H1 (cell line): ENCODE measurements around the gene ITPR3. TPM values are rescaled to one million over a fixed set of nuclear protein-coding genes. Genes with fewer than 3 reads are reported as not detected.

ENCODE experiments used
- CTCF ChIA-PET: fragments of 300-600 bp; sonication (Branson Sonifier 250); formaldehyde crosslinking; loops from one replicate; lab custom pipeline; 2021; ENCODE audit not compliant: partially characterized antibody; lab: Charles Lee
- POLR2A ChIA-PET: fragments of 300-600 bp; sonication (Branson Sonifier 250); formaldehyde crosslinking; loops from one replicate; lab custom pipeline; 2021; ENCODE audit warnings: inconsistent platforms; ENCODE audit not compliant: partially characterized antibody; lab: Charles Lee
- DNase-seq, 2 experiments: peaks; one replicate each; pipeline versions ENCODE4 v3.0.0 to v3.0.0-alpha.2; 2010 to 2022; ENCODE audit warnings: low spot score in 2 of 2, low read depth in 1 of 2, mixed read lengths in 1 of 2
- FAIRE-seq: peaks from 2 replicates; lab custom pipeline; 2011; peaks lifted over from hg19 to GRCh38; lab: Jason Lieb, UNC
- H2AFZ ChIP-seq: 2 replicates; pipeline ENCODE4 v1.8.1; 2012; ENCODE audit warnings: low read length, inconsistent platforms
- H2AK5ac ChIP-seq: 2 replicates; pipeline ENCODE4 v1.6.1; 2013; ENCODE audit warnings: low read depth, low read length
- H2BK120ac ChIP-seq: replicated peaks from 2 replicates; pipeline ENCODE3; 2013; ENCODE audit warnings: low read depth, low read length, inconsistent platforms
- H2BK12ac ChIP-seq: 2 replicates; pipeline ENCODE4 v1.6.1; 2013; ENCODE audit warnings: low read depth, low read length
- H2BK15ac ChIP-seq: 2 replicates; pipeline ENCODE4 v1.6.1; 2013; ENCODE audit warnings: low read length
- H2BK20ac ChIP-seq: 2 replicates; pipeline ENCODE4 v1.6.1; 2013; ENCODE audit warnings: low read length
- H2BK5ac ChIP-seq: 2 replicates; pipeline ENCODE4 v1.6.1; 2013; ENCODE audit warnings: low read depth, low read length
- H3K14ac ChIP-seq: 2 replicates; pipeline ENCODE4 v1.6.1; 2013; ENCODE audit warnings: inconsistent platforms; ENCODE audit not compliant: insufficient read length
- H3K18ac ChIP-seq: 2 replicates; pipeline ENCODE4 v1.6.1; 2013; ENCODE audit warnings: low read length; ENCODE audit errors: extremely low read depth
- H3K23ac ChIP-seq: 2 replicates; pipeline ENCODE4 v1.6.1; 2013; ENCODE audit warnings: inconsistent platforms; ENCODE audit not compliant: insufficient read length
- H3K23me2 ChIP-seq: 2 replicates; pipeline ENCODE4 v1.6.1; 2013; ENCODE audit warnings: low read depth, low read length
- H3K27ac ChIP-seq: 2 replicates; pipeline ENCODE4 v1.6.1; 2011; ENCODE audit warnings: low read depth, low read length, inconsistent platforms
- H3K27me3 ChIP-seq, 4 experiments: replicated peaks in 1 of 4; 1 replicate in 1 of 4; 2 replicates in 3 of 4; pipeline versions ENCODE4 v1.6.1 to v1.8.1; 2011 to 2013; ENCODE audit warnings: low read length in 3 of 4, mild to moderate bottlenecking in 3 of 4, inconsistent platforms in 2 of 4, mixed read lengths in 2 of 4, moderate library complexity in 1 of 4; ENCODE audit not compliant: control insufficient read depth in 3 of 4, insufficient read depth in 3 of 4; ENCODE audit errors: extremely low read depth in 1 of 4
- H3K36me3 ChIP-seq, 4 experiments: 2 replicates each; pipeline versions ENCODE4 v1.6.1 to v1.8.1; 2011 to 2013; ENCODE audit warnings: mild to moderate bottlenecking in 4 of 4, low read length in 3 of 4, moderate library complexity in 2 of 4, control low read depth in 1 of 4, inconsistent platforms in 1 of 4; ENCODE audit not compliant: insufficient read depth in 4 of 4, control insufficient read depth in 2 of 4
- H3K4ac ChIP-seq: replicated peaks from 2 replicates; pipeline ENCODE3; 2013; ENCODE audit warnings: low read length, low read depth, mixed read lengths, inconsistent platforms; ENCODE audit not compliant: insufficient read length
- H3K4me1 ChIP-seq, 4 experiments: replicated peaks in 1 of 4; 1 replicate in 1 of 4; 2 replicates in 3 of 4; pipeline versions ENCODE4 v1.6.1 to v1.8.1; 2011 to 2013; ENCODE audit warnings: low read length in 3 of 4, inconsistent platforms in 2 of 4, mixed read lengths in 1 of 4; ENCODE audit not compliant: insufficient read depth in 4 of 4, control insufficient read depth in 3 of 4
- H3K4me2 ChIP-seq, 2 experiments: 2 replicates each; pipeline versions ENCODE4 v1.6.1 to v1.8.1; 2011 to 2013; ENCODE audit warnings: low read depth in 2 of 2, low read length in 2 of 2, control low read depth in 1 of 2, inconsistent platforms in 1 of 2, mild to moderate bottlenecking in 1 of 2; ENCODE audit not compliant: insufficient read depth in 1 of 2
- H3K4me3 ChIP-seq, 4 experiments: fragments of 200-600, 300-600 bp in 1 of 4; sonication (generic), shearing (Covaris generic), sonication (Bioruptor Twin) in 1 of 4; 2 replicates each; pipeline versions ENCODE4 v1.5.1 to v1.8.1; 2011 to 2016; ENCODE audit warnings: low read length in 4 of 4, low read depth in 3 of 4, control low read depth in 2 of 4, inconsistent platforms in 2 of 4, mild to moderate bottlenecking in 2 of 4, mixed read lengths in 1 of 4, moderate library complexity in 1 of 4; ENCODE audit not compliant: insufficient read depth in 2 of 4; ENCODE audit errors: extremely low read depth in 1 of 4
- H3K56ac ChIP-seq: replicated peaks from 2 replicates; pipeline ENCODE3; 2013; ENCODE audit warnings: low read depth, mild to moderate bottlenecking, mixed read lengths, low read length, inconsistent platforms; ENCODE audit not compliant: insufficient read length
- H3K79me1 ChIP-seq: 2 replicates; pipeline ENCODE4 v1.6.1; 2013; ENCODE audit warnings: low read depth, low read length, control low read depth
- H3K79me2 ChIP-seq, 2 experiments: 2 replicates each; pipeline versions ENCODE4 v1.6.1 to v1.8.1; 2012 to 2013; ENCODE audit warnings: low read length in 2 of 2, mild to moderate bottlenecking in 2 of 2, inconsistent platforms in 1 of 2; ENCODE audit not compliant: insufficient read depth in 2 of 2, control insufficient read depth in 1 of 2
- H3K9ac ChIP-seq, 4 experiments: replicated peaks in 1 of 4; 1 replicate in 1 of 4; 2 replicates in 3 of 4; pipeline versions ENCODE4 v1.6.1 to v1.8.1; 2011 to 2013; ENCODE audit warnings: low read depth in 3 of 4, low read length in 3 of 4, control low read depth in 2 of 4, mild to moderate bottlenecking in 2 of 4, moderate library complexity in 2 of 4, inconsistent platforms in 1 of 4; ENCODE audit errors: extremely low read depth in 1 of 4
- H3K9me3 ChIP-seq, 2 experiments: 2 replicates each; pipeline versions ENCODE4 v1.6.1 to v1.8.1; 2012 to 2013; ENCODE audit warnings: mild to moderate bottlenecking in 2 of 2, moderate library complexity in 2 of 2, control low read depth in 1 of 2, inconsistent platforms in 1 of 2, low read depth in 1 of 2, low read length in 1 of 2, mixed read lengths in 1 of 2; ENCODE audit not compliant: insufficient read depth in 2 of 2
- H4K20me1 ChIP-seq, 2 experiments: replicated peaks in 1 of 2; 2 replicates each; pipeline versions ENCODE3 to v1.8.1; 2011 to 2013; ENCODE audit warnings: inconsistent platforms in 2 of 2, low read length in 2 of 2, mild to moderate bottlenecking in 1 of 2; ENCODE audit not compliant: insufficient read depth in 2 of 2, control insufficient read depth in 1 of 2
- H4K5ac ChIP-seq: 2 replicates; pipeline ENCODE4 v1.6.1; 2013; ENCODE audit warnings: low read length, low read depth, mixed read lengths, inconsistent platforms; ENCODE audit not compliant: insufficient read length
- H4K8ac ChIP-seq: 2 replicates; pipeline ENCODE4 v1.8.0; 2013; ENCODE audit warnings: mild to moderate bottlenecking, moderate library complexity, low read length, inconsistent platforms; ENCODE audit not compliant: insufficient read depth; ENCODE audit errors: extremely low read depth
- H4K91ac ChIP-seq: replicated peaks from 2 replicates; pipeline ENCODE3; 2013; ENCODE audit warnings: low read length, mixed read lengths, inconsistent platforms; ENCODE audit not compliant: insufficient read length
- ATF3 ChIP-seq: IDR thresholded peaks from 2 replicates; pipeline ENCODE4 v1.6.1; 2011; ENCODE audit warnings: low read depth, mild to moderate bottlenecking, low read length; ENCODE audit not compliant: insufficient read depth
- CBX8 ChIP-seq: fragments of 300-800, 300-1000 bp; sonication (generic); IDR thresholded peaks from 2 replicates; pipeline ENCODE4 v1.7.1; 2016; ENCODE audit warnings: low read depth, low read length, borderline replicate concordance
- CTCF ChIP-seq, 3 experiments: IDR thresholded peaks; 1 replicate in 2 of 3; 2 replicates in 1 of 3; pipeline versions ENCODE4 v1.5.1 to v1.6.1; 2011; ENCODE audit warnings: low read length in 3 of 3, mild to moderate bottlenecking in 3 of 3, inconsistent platforms in 2 of 3, low read depth in 1 of 3, moderate library complexity in 1 of 3; ENCODE audit not compliant: insufficient read depth in 1 of 3; ENCODE audit errors: control extremely low read depth in 1 of 3
- RAD21 ChIP-seq, 2 experiments: IDR thresholded peaks in 1 of 2; conservative IDR thresholded peaks in 1 of 2; 2 replicates each; pipeline ENCODE4 v1.6.1; 2011; ENCODE audit warnings: low read depth in 2 of 2, low read length in 2 of 2, improper control_type of control experiment in 1 of 2, inconsistent platforms in 1 of 2, mild to moderate bottlenecking in 1 of 2, moderate library complexity in 1 of 2
- WGBS, 2 experiments: shearing (Covaris generic) in 1 of 2; methylation state at CpG; one replicate each; pipeline versions ENCODE4 v1.1.6 to v1.1.7; 2013 to 2015; ENCODE audit warnings: low lambda C conversion rate in 2 of 2, mixed read lengths in 2 of 2, inconsistent platforms in 1 of 2, low coverage in 1 of 2, missing lambda C conversion rate in 1 of 2; ENCODE audit not compliant: insufficient replicate concordance in 2 of 2, insufficient coverage in 1 of 2, insufficient read length in 1 of 2; ENCODE audit errors: extremely low coverage in 1 of 2, missing lambda C conversion rate in 1 of 2; 5-methylcytosine and 5-hydroxymethylcytosine counted together
- polyA plus RNA-seq, 7 experiments: library from polyadenylated mRNA; depleted of rRNA in 3 of 7; stranded (reverse) in 5 of 7; unstranded in 2 of 7; fragments of >200 nt in 5 of 7; fragments of 200-250 nt in 2 of 7; gene quantifications; 1 replicate in 5 of 7; 2 replicates in 1 of 7; 4 replicates in 1 of 7; pipeline versions ENCODE4 v1.2.1 to v1.2.3, GENCODE V29; 2011 to 2013; ENCODE audit warnings: missing spikeins in 2 of 7, mixed read lengths in 2 of 7
- total RNA-seq: library from RNA; stranded (reverse); fragmentation: NEBNext Ultra II Directional; extraction: Animal tissue kit (Norgen Biotek cat#: 25700); gene quantifications from 2 replicates; pipeline ENCODE4 v1.2.1, GENCODE V29; 2021

Gene ITPR3
- total and polyA plus RNA-seq, 2 of the 8 experiments (the other 6 are each of a cell fraction or from before 2014, with no cell fraction given) = 29.1 to 45.7 TPM

DNA sequence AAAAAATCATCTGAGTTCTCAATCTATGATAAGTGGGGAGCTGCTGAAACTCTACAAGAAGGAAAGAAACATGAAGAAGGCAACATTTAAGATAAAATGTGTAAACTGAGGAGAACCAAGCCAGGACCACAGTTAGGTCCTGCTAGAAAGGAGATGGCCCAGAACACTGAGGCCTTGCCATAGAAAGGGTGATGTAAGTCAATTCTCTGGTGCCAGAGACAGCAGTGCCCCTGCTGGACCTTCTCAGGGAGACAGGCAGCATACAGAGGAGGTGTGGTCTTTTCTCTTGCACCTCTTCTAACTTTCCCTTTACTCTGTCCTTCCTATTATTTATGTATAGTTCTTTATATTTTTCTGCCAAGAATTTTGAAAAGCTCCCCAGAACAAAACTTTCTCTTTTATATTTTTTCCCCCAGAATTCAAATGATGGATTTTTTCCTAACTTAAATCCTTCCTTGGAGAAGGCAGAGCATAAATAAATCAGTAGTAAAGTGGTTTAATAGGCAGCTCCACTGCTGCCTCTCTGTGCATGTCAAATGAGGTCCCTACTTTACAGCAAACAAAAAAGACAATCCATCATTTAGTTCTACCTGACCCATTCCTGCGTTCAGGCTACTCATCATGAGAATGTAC, 81.3 kb downstream of the ITPR3 start:
- H3K27ac ChIP-seq = no peak overlapping the region
- no peak overlapping the region for H2BK5ac ChIP-seq
- POLR2A ChIA-PET = interaction anchor here (1.0 to 3.6 kb wide), 6 partner anchors 9 to 244 kb away, joined by 3 to 31 read pairs (median 6); partner anchors contain the start of gene UQCC2
- peaks cover 0 to 3% (median 0%) of the 10 kb centered on the region in 4 experiments; a peak in 1 of 7 replicates for H3K4me1 ChIP-seq
- H3K14ac ChIP-seq = no peak overlapping the region
- no peak for DNase-seq
- H2BK15ac ChIP-seq = no peak overlapping the region
- no peaks in the 10 kb centered on the region for H3K27me3 ChIP-seq
- H3K23ac ChIP-seq = no peak overlapping the region
- peaks cover 9% of the 10 kb centered on the region for H3K79me1 ChIP-seq
- no peak overlapping the region for H3K4me3 ChIP-seq
- no peak overlapping the region for H3K56ac ChIP-seq
- no peak overlapping the region for H2BK12ac ChIP-seq
- H3K4ac ChIP-seq = no peak overlapping the region
- peaks cover 9 to 12% of the 10 kb centered on the region in 2 experiments for H4K20me1 ChIP-seq
- no peak overlapping the region for H3K9ac ChIP-seq
- H2AK5ac ChIP-seq = no peak overlapping the region
- WGBS, 2 experiments = 76% methylated on average over 1 of the region's 1 CpG; no CpG with 5 or more reads in 1 of the 2 experiments
- no peaks in the 10 kb centered on the region for H3K23me2 ChIP-seq
- peaks cover 9 to 30% (median 14%) of the 10 kb centered on the region in 4 experiments; a peak in 7 of 8 replicates for H3K36me3 ChIP-seq
- no peaks in the 10 kb centered on the region for H3K79me2 ChIP-seq
- no peak overlapping the region for H4K8ac ChIP-seq
- no peak for FAIRE-seq
- H2BK20ac ChIP-seq = no peak overlapping the region
- no peak overlapping the region for H2BK120ac ChIP-seq
- no peak overlapping the region for H2AFZ ChIP-seq
- no peaks in the 10 kb centered on the region for H3K9me3 ChIP-seq
- CTCF ChIA-PET = interaction anchor here (0.7 to 4.1 kb wide), 27 partner anchors 8 to 446 kb away, joined by 3 to 47 read pairs (median 4); partner anchors contain the start of gene UQCC2
- no peak overlapping the region for H4K91ac ChIP-seq
- no peak overlapping the region for H3K4me2 ChIP-seq
- no peak overlapping the region for H4K5ac ChIP-seq
- 0 out of 2 replicates have a peak, but pooled peaks have one; percentile 39 for TF ChIP-seq ATF3
- peak; percentile 44 to 46; a peak in 3 of 4 replicates for TF ChIP-seq RAD21 (IDR thresholded peaks at IDR 0.05 in 1 of 2, conservative IDR thresholded peaks at IDR 0.05 in 1 of 2; ENCODE audit: low read depth in 2 of 2, low read length in 2 of 2)
- TF ChIP-seq CTCF (IDR thresholded peaks at IDR 0.05; ENCODE audit: control extremely low read depth in 1 of 3, insufficient read depth in 1 of 3, low read depth in 1 of 3, low read length in 3 of 3) = peak; percentile 59 to 81 (median 65)
- no peak for TF ChIP-seq CBX8
- H3K18ac ChIP-seq = no peak overlapping the region
